Thyroid gland (tissue), 4 donors: ENCODE data around the gene RAPGEF4.

Experiments
- POLR2A ChIP-seq, 2 donors: fragments of 450-650 bp; IDR thresholded peaks; one replicate each; pipeline ENCODE4 v1.6.1; 2017; ENCODE audit warnings: antibody characterized with exemption in 2 of 2, mild to moderate bottlenecking in 2 of 2, moderate library complexity in 1 of 2
- TF ChIP-seq, protein P1 (sequence below), 6 experiments: fragments of 200-600 bp in 3 of 6; fragments of 450-650 bp in 3 of 6; sonication (generic) in 3 of 6; IDR thresholded peaks; one replicate each; pipeline ENCODE4 v1.5.1; 2016 to 2019; ENCODE audit warnings: antibody characterized with exemption in 6 of 6, mild to moderate bottlenecking in 2 of 6, inconsistent platforms in 1 of 6, moderate library complexity in 1 of 6

DNA sequence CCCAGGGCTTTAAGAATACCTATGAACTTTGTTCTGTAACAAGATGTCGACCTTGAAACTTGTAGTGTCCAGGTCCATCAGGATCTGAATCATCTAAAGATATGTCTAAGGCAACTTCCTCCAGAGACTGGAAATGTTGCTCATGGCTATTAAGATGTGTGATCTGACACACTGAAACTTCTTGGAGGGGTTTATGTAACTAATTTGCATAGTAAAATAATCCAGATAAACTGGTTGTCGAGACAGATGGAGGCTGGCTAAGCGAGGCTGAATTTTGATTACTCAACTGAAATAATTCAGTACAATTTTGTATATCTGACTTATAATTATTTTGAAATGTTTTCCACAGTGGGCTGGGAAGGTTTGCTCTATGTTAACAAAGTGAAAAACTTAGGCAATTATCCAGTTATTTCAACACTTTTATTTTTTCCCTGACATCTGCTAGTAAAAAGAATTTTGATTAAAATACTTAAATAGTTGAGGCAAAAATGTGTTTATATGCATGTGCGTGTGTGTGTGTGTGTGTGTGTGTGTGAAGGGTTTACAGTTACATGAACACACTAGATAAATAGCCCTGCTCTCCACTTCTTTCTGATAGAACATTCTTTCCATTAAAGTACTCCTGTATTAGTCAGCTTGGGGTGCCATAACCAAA lies 328.6 kb downstream of the RAPGEF4 start:
- no peak for TF ChIP-seq POLR2A (IDR thresholded peaks at IDR 0.05)
- TF ChIP-seq, protein P1, sequence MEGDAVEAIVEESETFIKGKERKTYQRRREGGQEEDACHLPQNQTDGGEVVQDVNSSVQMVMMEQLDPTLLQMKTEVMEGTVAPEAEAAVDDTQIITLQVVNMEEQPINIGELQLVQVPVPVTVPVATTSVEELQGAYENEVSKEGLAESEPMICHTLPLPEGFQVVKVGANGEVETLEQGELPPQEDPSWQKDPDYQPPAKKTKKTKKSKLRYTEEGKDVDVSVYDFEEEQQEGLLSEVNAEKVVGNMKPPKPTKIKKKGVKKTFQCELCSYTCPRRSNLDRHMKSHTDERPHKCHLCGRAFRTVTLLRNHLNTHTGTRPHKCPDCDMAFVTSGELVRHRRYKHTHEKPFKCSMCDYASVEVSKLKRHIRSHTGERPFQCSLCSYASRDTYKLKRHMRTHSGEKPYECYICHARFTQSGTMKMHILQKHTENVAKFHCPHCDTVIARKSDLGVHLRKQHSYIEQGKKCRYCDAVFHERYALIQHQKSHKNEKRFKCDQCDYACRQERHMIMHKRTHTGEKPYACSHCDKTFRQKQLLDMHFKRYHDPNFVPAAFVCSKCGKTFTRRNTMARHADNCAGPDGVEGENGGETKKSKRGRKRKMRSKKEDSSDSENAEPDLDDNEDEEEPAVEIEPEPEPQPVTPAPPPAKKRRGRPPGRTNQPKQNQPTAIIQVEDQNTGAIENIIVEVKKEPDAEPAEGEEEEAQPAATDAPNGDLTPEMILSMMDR (IDR thresholded peaks at IDR 0.05): no peak
